Tibial artery (tissue), 4 donors: ENCODE measurements around the gene TRA2B.

Source experiments
- DNase-seq, 2 donors: peaks; one replicate each; pipeline ENCODE4 v3.0.0-alpha.2; 2019
- H3K27ac ChIP-seq, 2 donors: fragments of 200-600 bp; sonication (generic) in 1 of 2; 1 replicate in 1 of 2; 2 replicates in 1 of 2; pipeline ENCODE4 v1.5.1; 2018 to 2019; ENCODE audit warnings: mild to moderate bottlenecking in 1 of 2
- H3K27me3 ChIP-seq, 2 donors: fragments of 200-600 bp; sonication (generic) in 1 of 2; one replicate each; pipeline versions ENCODE4 v1.5.1 to v1.6.0; 2016 to 2019
- H3K36me3 ChIP-seq, 3 donors: fragments of 200-600 bp; sonication (generic) in 2 of 3; one replicate each; pipeline ENCODE4 v1.5.1; 2016 to 2019; ENCODE audit warnings: mild to moderate bottlenecking in 2 of 3
- H3K4me1 ChIP-seq, 4 donors: fragments of 200-600 bp; sonication (generic) in 2 of 4; 1 replicate in 3 of 4; 2 replicates in 1 of 4; pipeline ENCODE4 v1.5.1; 2016 to 2019
- H3K4me3 ChIP-seq, 2 donors: fragments of 200-600 bp; sonication (generic) in 1 of 2; 1 replicate in 1 of 2; 2 replicates in 1 of 2; pipeline ENCODE4 v1.5.1; 2018 to 2019; ENCODE audit warnings: mild to moderate bottlenecking in 2 of 2
- H3K9me3 ChIP-seq, 3 donors: fragments of 200-600 bp; sonication (generic) in 1 of 3; one replicate each; pipeline ENCODE4 v1.5.1; 2016 to 2019
- CTCF ChIP-seq, 2 experiments: fragments of 200-600 bp in 1 of 2; fragments of 450-650 bp in 1 of 2; IDR thresholded peaks; one replicate each; pipeline ENCODE4 v1.5.1; 2017 to 2019; ENCODE audit warnings: antibody characterized with exemption in 2 of 2, mild to moderate bottlenecking in 1 of 2, moderate library complexity in 1 of 2
- intact Hi-C: fragments of 100-400 bp; cut with DNase I; formaldehyde crosslinking; loops from one replicate; pipeline ENCODE4 v1.15.0; 2023; ENCODE audit warnings: low total_unique reads

The TRA2B gene

GRCh38 chr3:185927501-185928200, 10.2 kb downstream of the TRA2B start:
- intact Hi-C loops, result no loop called here
- Histone ChIP-seq H3K4me1 (peaks cover 5 to 97% (median 76%) of the 10 kb centered on the region in 4 donors), H3K9me3 (no peaks in the 10 kb centered on the region), H3K4me3 (peak overlapping the region in 1 of 2 donors; percentile 12), H3K27me3 (no peaks in the 10 kb centered on the region), H3K36me3 (peaks cover 28 to 40% (median 36%) of the 10 kb centered on the region in 3 donors), H3K27ac (no peak overlapping the region)
- TF ChIP-seq CTCF (IDR thresholded peaks at IDR 0.05), result no peak
- DNase-seq, result no peak

GRCh38 chr3:185926445-185926844, 11.4 kb downstream of the TRA2B start:
- peaks cover 40 to 52% (median 48%) of the 10 kb centered on the region in 3 donors for H3K36me3 ChIP-seq
- no peak for TF ChIP-seq CTCF (IDR thresholded peaks at IDR 0.05)
- H3K4me1 ChIP-seq, result peaks cover 5 to 85% (median 67%) of the 10 kb centered on the region in 4 donors
- H3K9me3 ChIP-seq, result no peaks in the 10 kb centered on the region
- intact Hi-C loops, result no loop called here
- no peak overlapping the region for H3K27ac ChIP-seq
- H3K4me3 ChIP-seq, result no peak overlapping the region
- H3K27me3 ChIP-seq, result no peaks in the 10 kb centered on the region
- DNase-seq, result no peak

- no peak for TF ChIP-seq CTCF (IDR thresholded peaks at IDR 0.05)
- Histone ChIP-seq H3K4me3 (no peak overlapping the region), H3K36me3 (peaks cover 51 to 63% (median 59%) of the 10 kb centered on the region in 3 donors), H3K4me1 (peaks cover 5 to 74% (median 56%) of the 10 kb centered on the region in 4 donors), H3K27me3 (no peaks in the 10 kb centered on the region), H3K9me3 (no peaks in the 10 kb centered on the region), H3K27ac (no peak overlapping the region)
- DNase-seq, result no peak
- intact Hi-C loops, result no loop called here
Observed at GRCh38 chr3:185925353-185925752, 12.5 kb downstream of the TRA2B start.

GRCh38 chr3:185924375-185924774, 13.4 kb downstream of the TRA2B start:
- no peaks in the 10 kb centered on the region for H3K27me3 ChIP-seq
- peaks cover 60 to 68% (median 66%) of the 10 kb centered on the region in 3 donors for H3K36me3 ChIP-seq
- H3K9me3 ChIP-seq, result no peaks in the 10 kb centered on the region
- DNase-seq, result no peak
- no peak overlapping the region for H3K27ac ChIP-seq
- TF ChIP-seq CTCF (IDR thresholded peaks at IDR 0.05), result no peak
- H3K4me1 ChIP-seq, result peaks cover 5 to 64% (median 47%) of the 10 kb centered on the region in 4 donors
- no peak overlapping the region for H3K4me3 ChIP-seq
- intact Hi-C loops, result no loop called here

GRCh38 chr3:185920184-185920583, 17.6 kb downstream of the TRA2B start:
- Histone ChIP-seq H3K27ac (no peak overlapping the region), H3K4me3 (no peak overlapping the region), H3K27me3 (no peaks in the 10 kb centered on the region), H3K36me3 (peaks cover 90 to 96% (median 95%) of the 10 kb centered on the region in 3 donors), H3K9me3 (no peaks in the 10 kb centered on the region), H3K4me1 (peaks cover 0 to 28% (median 9%) of the 10 kb centered on the region in 4 donors)
- DNase-seq, result no peak
- TF ChIP-seq CTCF (IDR thresholded peaks at IDR 0.05), result no peak
- intact Hi-C loops, result no loop called here
